IMR-90 (cell line): ENCODE measurements around the gene AVPI1. TPM values are rescaled to one million over a fixed set of nuclear protein-coding genes. Genes with fewer than 3 reads are reported as not detected.

Source experiments
- ATAC-seq: fragments of 200-7000 bp; cut with Tn5 transposase; 2 replicates; pipeline ENCODE4 v1.9.1; 2020; ENCODE audit warnings: low read depth, mild to moderate bottlenecking, moderate library complexity
- BruUV-seq: library from RNA; stranded (reverse); fragments of 400-500 nt; replicated peaks from 2 replicates; lab custom pipeline; 2021; lab: Mats Ljungman, UMichigan
- CTCF ChIA-PET: fragments of 300-600 bp; formaldehyde crosslinking; extraction: SDS; loops from one replicate; lab custom pipeline; 2021; ENCODE audit warnings: antibody characterized with exemption; lab: Yijun Ruan, JAX
- POLR2A ChIA-PET: fragments of 300-600 bp; sonication (Branson Sonifier 250); formaldehyde crosslinking; loops from one replicate; lab custom pipeline; 2022; ENCODE audit warnings: antibody characterized with exemption; ENCODE audit not compliant: unreplicated experiment; lab: Charles Lee
- DNase-seq: peaks from one replicate; pipeline ENCODE4 v3.0.0; 2013
- H2AFZ ChIP-seq: replicated peaks from 2 replicates; pipeline ENCODE3; 2013; ENCODE audit warnings: low read length, mild to moderate bottlenecking; ENCODE audit not compliant: poor library complexity
- H2AK5ac ChIP-seq: 2 replicates; pipeline ENCODE4 v1.6.1; 2013; ENCODE audit warnings: low read depth, low read length, inconsistent platforms
- H2AK9ac ChIP-seq: replicated peaks from 2 replicates; pipeline ENCODE3; 2013; ENCODE audit warnings: mild to moderate bottlenecking, low read depth, low read length, moderate library complexity; ENCODE audit not compliant: poor library complexity
- H2BK120ac ChIP-seq: 2 replicates; pipeline ENCODE4 v1.6.1; 2013; ENCODE audit warnings: low read depth, low read length, inconsistent platforms
- H2BK15ac ChIP-seq: 3 replicates; pipeline ENCODE4 v1.6.1; 2013; ENCODE audit warnings: low read depth, low read length, inconsistent platforms
- H2BK20ac ChIP-seq: 2 replicates; pipeline ENCODE4 v1.6.1; 2013; ENCODE audit warnings: low read depth, mild to moderate bottlenecking, inconsistent platforms, low read length, moderate library complexity
- H2BK5ac ChIP-seq: 2 replicates; pipeline ENCODE4 v1.6.1; 2013; ENCODE audit warnings: mild to moderate bottlenecking, low read depth, low read length, inconsistent platforms; ENCODE audit not compliant: poor library complexity, severe bottlenecking
- H3K14ac ChIP-seq: replicated peaks from 2 replicates; pipeline ENCODE4 v1.6.1; 2013; ENCODE audit warnings: low read depth, low read length, inconsistent platforms
- H3K18ac ChIP-seq: 2 replicates; pipeline ENCODE4 v1.6.1; 2013; ENCODE audit warnings: low read depth, low read length, control low read depth
- H3K23ac ChIP-seq: 2 replicates; pipeline ENCODE4 v1.6.1; 2013; ENCODE audit warnings: low read depth, low read length, inconsistent platforms
- H3K27ac ChIP-seq: 2 replicates; pipeline ENCODE4 v1.5.1; 2013; ENCODE audit warnings: mild to moderate bottlenecking, control low read depth, low read length; ENCODE audit not compliant: insufficient read depth
- H3K27me3 ChIP-seq: 2 replicates; pipeline ENCODE4 v1.6.1; 2013; ENCODE audit warnings: low read length; ENCODE audit not compliant: control insufficient read depth, insufficient read depth
- H3K36me3 ChIP-seq: 2 replicates; pipeline ENCODE4 v1.6.1; 2013; ENCODE audit warnings: low read length, mixed read lengths; ENCODE audit not compliant: control insufficient read depth, insufficient read depth
- H3K4ac ChIP-seq: 2 replicates; pipeline ENCODE4 v1.6.1; 2013; ENCODE audit warnings: low read depth, low read length, inconsistent platforms
- H3K4me1 ChIP-seq: 2 replicates; pipeline ENCODE4 v1.6.1; 2013; ENCODE audit warnings: low read length, mixed read lengths; ENCODE audit not compliant: control insufficient read depth, insufficient read depth
- H3K4me2 ChIP-seq: 2 replicates; pipeline ENCODE4 v1.6.1; 2013; ENCODE audit warnings: low read depth, mild to moderate bottlenecking, control low read depth, low read length, moderate library complexity
- H3K4me3 ChIP-seq: 2 replicates; pipeline ENCODE4 v1.5.1; 2013; ENCODE audit warnings: low read depth, mild to moderate bottlenecking, control low read depth, low read length, moderate library complexity; ENCODE audit not compliant: insufficient read depth
- H3K56ac ChIP-seq: 2 replicates; pipeline ENCODE4 v1.6.1; 2013; ENCODE audit warnings: low read length, inconsistent platforms; ENCODE audit not compliant: insufficient read depth; ENCODE audit errors: extremely low read depth
- H3K79me1 ChIP-seq, 2 experiments: 2 replicates each; pipeline ENCODE4 v1.6.1; 2013; ENCODE audit warnings: low read length in 2 of 2, inconsistent platforms in 1 of 2, low read depth in 1 of 2
- H3K9ac ChIP-seq: 2 replicates; pipeline ENCODE4 v1.6.1; 2013; ENCODE audit warnings: low read depth, low read length, control low read depth
- H3K9me1 ChIP-seq: 2 replicates; pipeline ENCODE4 v1.6.1; 2013; ENCODE audit warnings: low read length, inconsistent platforms; ENCODE audit not compliant: insufficient read depth
- H3K9me3 ChIP-seq: 2 replicates; pipeline ENCODE4 v1.6.1; 2013; ENCODE audit warnings: low read length; ENCODE audit not compliant: control insufficient read depth, insufficient read depth
- H4K20me1 ChIP-seq: 2 replicates; pipeline ENCODE4 v1.6.1; 2013; ENCODE audit warnings: low read length, inconsistent platforms; ENCODE audit not compliant: insufficient read depth
- H4K5ac ChIP-seq: 2 replicates; pipeline ENCODE4 v1.6.1; 2013; ENCODE audit warnings: mild to moderate bottlenecking, low read depth, low read length, control low read depth
- H4K8ac ChIP-seq, 2 experiments: 2 replicates each; pipeline ENCODE4 v1.6.1; 2013; ENCODE audit warnings: low read depth in 2 of 2, low read length in 2 of 2, control low read depth in 1 of 2, inconsistent platforms in 1 of 2
- H4K91ac ChIP-seq: 2 replicates; pipeline ENCODE4 v1.6.1; 2013; ENCODE audit warnings: low read depth, low read length, inconsistent platforms; ENCODE audit not compliant: insufficient read depth
- BHLHE40 ChIP-seq: fragments of 150-350 bp; IDR thresholded peaks from 2 replicates; pipeline ENCODE4 v1.6.1; 2016; ENCODE audit warnings: mild to moderate bottlenecking, low read depth, low read length
- CEBPB ChIP-seq: IDR thresholded peaks from 2 replicates; pipeline ENCODE4 v1.6.1; 2012; ENCODE audit warnings: low read depth, low read length, improper control_type of control experiment
- CHD1 ChIP-seq: IDR thresholded peaks from 2 replicates; pipeline ENCODE4 v1.6.1; 2012; ENCODE audit warnings: low read depth, low read length, improper control_type of control experiment
- FOS ChIP-seq: fragments of 150-350 bp; IDR thresholded peaks from 2 replicates; pipeline ENCODE4 v1.6.1; 2016; ENCODE audit warnings: low read depth, low read length
- MXI1 ChIP-seq: IDR thresholded peaks from 2 replicates; pipeline ENCODE4 v1.6.1; 2012; ENCODE audit warnings: low read depth, mild to moderate bottlenecking, low read length, moderate library complexity, borderline replicate concordance
- POLR2A ChIP-seq: IDR thresholded peaks from 2 replicates; pipeline ENCODE4 v1.6.1; 2012; ENCODE audit warnings: mild to moderate bottlenecking, low read depth, low read length
- RAD21 ChIP-seq: IDR thresholded peaks from 2 replicates; pipeline ENCODE4 v1.6.1; 2012; ENCODE audit warnings: low read length, improper control_type of control experiment
- RFX5 ChIP-seq: IDR thresholded peaks from 2 replicates; pipeline ENCODE4 v1.8.0; 2012; ENCODE audit warnings: low read depth, mild to moderate bottlenecking, low read length, moderate library complexity
- SMC3 ChIP-seq: fragments of 150-350 bp; IDR thresholded peaks from 2 replicates; pipeline ENCODE4 v1.6.1; 2016; ENCODE audit warnings: low read depth, mild to moderate bottlenecking, antibody characterized with exemption, low read length, moderate library complexity
- WGBS, 2 experiments: methylation state at CpG; one replicate each; pipeline versions ENCODE4 v1.1.5 to v1.1.7; 2013; ENCODE audit warnings: missing lambda C conversion rate in 2 of 2; ENCODE audit not compliant: insufficient read length in 1 of 2; ENCODE audit errors: extremely low coverage in 2 of 2; 5-methylcytosine and 5-hydroxymethylcytosine counted together
- dilution Hi-C: fragments of 300-500 bp; cut with HindIII; formaldehyde crosslinking; loops from one replicate; pipeline ENCODE4 v1.14.3; 2018; ENCODE audit warnings: low sequenced_read_pairs; ENCODE audit not compliant: unreplicated experiment
- in situ Hi-C: fragments of 300-500 bp; cut with MboI; formaldehyde crosslinking; loops from 3 replicates; pipeline ENCODE4 v1.14.3; 2019; ENCODE audit warnings: low sequenced_read_pairs, inconsistent platforms, mixed read lengths
- intact Hi-C: fragments of 100-400 bp; cut with micrococcal nuclease; formaldehyde crosslinking; loops from 2 replicates; pipeline ENCODE4 v1.10.0; 2022
- polyA plus RNA-seq, 3 experiments: library from polyadenylated mRNA; depleted of rRNA; stranded (reverse); fragments of >200 nt; gene quantifications; 2 replicates each; pipeline ENCODE4 v1.2.3, GENCODE V29; 2012; ENCODE audit warnings: low replicate concordance in 1 of 3
- total RNA-seq: library from RNA; depleted of rRNA; stranded (reverse); fragments of >200 nt; gene quantifications from 2 replicates; pipeline ENCODE4 v1.2.3, GENCODE V29; 2012
- TF ChIP-seq, protein P1 (sequence below): fragments of 150-350 bp; IDR thresholded peaks from 2 replicates; pipeline ENCODE4 v1.6.1; 2017; ENCODE audit warnings: mild to moderate bottlenecking, antibody characterized with exemption, low read length, low read depth
- TF ChIP-seq, protein P2 (sequence below): conservative IDR thresholded peaks from 2 replicates; pipeline ENCODE4 v1.5.1; 2012; ENCODE audit warnings: mild to moderate bottlenecking, low read depth, low read length, improper control_type of control experiment

Gene AVPI1
- total and polyA plus RNA-seq, 2 of the 4 experiments (the other 2 are of a cell fraction) = 26.7 to 29.8 TPM

DNA sequence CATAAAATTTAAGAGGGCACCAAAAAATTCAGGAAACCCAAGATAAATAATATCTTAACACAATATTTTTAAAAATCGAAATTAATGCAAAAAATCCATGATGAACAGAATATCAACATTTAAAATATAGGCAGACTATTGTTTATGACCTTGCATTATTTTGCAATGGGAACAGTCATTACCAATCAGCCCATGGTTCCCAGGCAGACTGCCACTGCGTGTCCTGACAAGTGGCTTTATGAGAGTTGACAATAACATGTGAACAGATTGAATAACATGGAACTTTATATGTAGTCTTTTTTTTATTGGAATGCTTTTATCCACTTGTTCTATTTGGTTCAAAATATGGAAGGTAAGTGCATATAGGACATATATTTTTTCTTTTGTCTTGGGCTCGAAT lies 3.1 kb upstream of the AVPI1 start:
- Histone ChIP-seq H3K27ac (peak overlapping the region; percentile 77; the same call in 1 of the 2 replicates), H2AK5ac (peak overlapping the region; percentile 98), H2BK15ac (peak overlapping the region; percentile 95; the same call in 1 of the 3 replicates), H4K8ac (peak overlapping the region; percentile 0 to 89; a peak in 3 of 4 replicates), H2BK5ac (peak overlapping the region; percentile 97), H2BK120ac (peak overlapping the region; percentile 85), H3K14ac (0 out of 2 replicates have a peak overlapping the region, but pooled peaks have one; percentile 53), H3K4me2 (no peak overlapping the region), H3K4ac (peak overlapping the region; percentile 82), H3K9me1 (0 out of 2 replicates have a peak, but pooled peaks cover 4% of the 10 kb centered on the region), H2AFZ (peak overlapping the region; percentile 76), H2BK20ac (peak overlapping the region; percentile 75; the same call in 1 of the 2 replicates), H3K9me3 (no peaks in the 10 kb centered on the region; the same call in 1 of the 2 replicates), H2AK9ac (no peak overlapping the region), H4K91ac (peak overlapping the region; percentile 81), H3K4me1 (peaks cover 19% of the 10 kb centered on the region), H4K5ac (peak overlapping the region; percentile 65), H3K27me3 (no peaks in the 10 kb centered on the region), H3K9ac (no peak overlapping the region), H3K79me1 (peaks cover 0 to 17% of the 10 kb centered on the region in 2 experiments; a peak in 2 of 4 replicates), H3K23ac (peak overlapping the region; percentile 15; the same call in 1 of the 2 replicates), H3K4me3 (no peak overlapping the region), H4K20me1 (peaks cover 9% of the 10 kb centered on the region; the same call in 1 of the 2 replicates), H3K36me3 (no peaks in the 10 kb centered on the region), H3K18ac (peak overlapping the region; percentile 95), H3K56ac (peak overlapping the region; percentile 67; the same call in 1 of the 2 replicates)
- CTCF ChIA-PET = interaction anchor here (0.6 to 2.1 kb wide), 4 partner anchors 11 to 51 kb away, joined by 3 to 9 read pairs (median 6); no protein-coding TSS in a partner anchor
- ATAC-seq = no peak
- BruUV-seq = no TSS peak
- DNase-seq = no peak
- POLR2A ChIA-PET = no interaction called here
- 88% methylated on average over 1 of the region's 3 CpGs; no CpG with 5 or more reads in 1 of the 2 experiments for WGBS, 2 experiments
- intact Hi-C loops = no loop called here
- in situ Hi-C loops = no loop called here
- TF ChIP-seq FOS (no peak), MXI1 (no peak), CEBPB (no peak), RAD21 (no peak), POLR2A (no peak), RFX5 (no peak), SMC3 (no peak), CHD1 (no peak), BHLHE40 (no peak)
- TF ChIP-seq, protein P1, sequence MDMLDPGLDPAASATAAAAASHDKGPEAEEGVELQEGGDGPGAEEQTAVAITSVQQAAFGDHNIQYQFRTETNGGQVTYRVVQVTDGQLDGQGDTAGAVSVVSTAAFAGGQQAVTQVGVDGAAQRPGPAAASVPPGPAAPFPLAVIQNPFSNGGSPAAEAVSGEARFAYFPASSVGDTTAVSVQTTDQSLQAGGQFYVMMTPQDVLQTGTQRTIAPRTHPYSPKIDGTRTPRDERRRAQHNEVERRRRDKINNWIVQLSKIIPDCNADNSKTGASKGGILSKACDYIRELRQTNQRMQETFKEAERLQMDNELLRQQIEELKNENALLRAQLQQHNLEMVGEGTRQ = no peak
- TF ChIP-seq, protein P2, sequence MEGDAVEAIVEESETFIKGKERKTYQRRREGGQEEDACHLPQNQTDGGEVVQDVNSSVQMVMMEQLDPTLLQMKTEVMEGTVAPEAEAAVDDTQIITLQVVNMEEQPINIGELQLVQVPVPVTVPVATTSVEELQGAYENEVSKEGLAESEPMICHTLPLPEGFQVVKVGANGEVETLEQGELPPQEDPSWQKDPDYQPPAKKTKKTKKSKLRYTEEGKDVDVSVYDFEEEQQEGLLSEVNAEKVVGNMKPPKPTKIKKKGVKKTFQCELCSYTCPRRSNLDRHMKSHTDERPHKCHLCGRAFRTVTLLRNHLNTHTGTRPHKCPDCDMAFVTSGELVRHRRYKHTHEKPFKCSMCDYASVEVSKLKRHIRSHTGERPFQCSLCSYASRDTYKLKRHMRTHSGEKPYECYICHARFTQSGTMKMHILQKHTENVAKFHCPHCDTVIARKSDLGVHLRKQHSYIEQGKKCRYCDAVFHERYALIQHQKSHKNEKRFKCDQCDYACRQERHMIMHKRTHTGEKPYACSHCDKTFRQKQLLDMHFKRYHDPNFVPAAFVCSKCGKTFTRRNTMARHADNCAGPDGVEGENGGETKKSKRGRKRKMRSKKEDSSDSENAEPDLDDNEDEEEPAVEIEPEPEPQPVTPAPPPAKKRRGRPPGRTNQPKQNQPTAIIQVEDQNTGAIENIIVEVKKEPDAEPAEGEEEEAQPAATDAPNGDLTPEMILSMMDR = no peak
- dilution Hi-C loops = no loop called here
